ENCODE results near the gene TIGD2. TPM values are rescaled to one million over a fixed set of nuclear protein-coding genes. Genes with fewer than 3 reads are reported as not detected.

Gene TIGD2
- total RNA-seq, 2 experiments from 2014 or later: 5.3 to 5.9 TPM

DNA sequence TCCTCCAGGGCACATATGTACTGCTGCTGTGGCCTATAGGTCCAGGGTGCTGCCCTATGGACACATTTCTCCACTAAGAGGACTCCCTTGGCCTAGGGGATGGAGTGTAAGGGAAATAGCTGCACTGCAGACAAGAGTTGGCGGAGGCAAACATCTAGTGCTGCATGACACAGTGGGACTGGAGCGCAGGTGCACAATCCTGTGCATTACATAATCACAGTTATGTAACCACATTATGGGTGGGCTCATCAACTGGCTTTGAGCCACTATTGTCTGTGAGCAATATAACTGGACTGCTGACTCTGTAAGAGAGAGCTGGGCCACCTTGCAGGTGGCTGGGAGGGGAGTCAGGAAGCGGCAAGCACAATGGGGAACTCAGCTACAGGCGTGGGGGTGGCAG, 3.2 kb upstream of the TIGD2 start:
- POLR2A ChIA-PET: no interaction called here
- Mint-ChIP-seq H3K4me1 (peaks cover 16% of the 10 kb centered on the region), H3K4me3 (no peak overlapping the region), H3K27ac (no peak overlapping the region), H3K27me3 (peaks cover 20% of the 10 kb centered on the region), H3K9me3 (peaks cover 6% of the 10 kb centered on the region), H3K36me3 (peaks cover 11% of the 10 kb centered on the region)
- DNase-seq (no peak), ATAC-seq (ENCODE audit: low read depth) (no peak)

DNA sequence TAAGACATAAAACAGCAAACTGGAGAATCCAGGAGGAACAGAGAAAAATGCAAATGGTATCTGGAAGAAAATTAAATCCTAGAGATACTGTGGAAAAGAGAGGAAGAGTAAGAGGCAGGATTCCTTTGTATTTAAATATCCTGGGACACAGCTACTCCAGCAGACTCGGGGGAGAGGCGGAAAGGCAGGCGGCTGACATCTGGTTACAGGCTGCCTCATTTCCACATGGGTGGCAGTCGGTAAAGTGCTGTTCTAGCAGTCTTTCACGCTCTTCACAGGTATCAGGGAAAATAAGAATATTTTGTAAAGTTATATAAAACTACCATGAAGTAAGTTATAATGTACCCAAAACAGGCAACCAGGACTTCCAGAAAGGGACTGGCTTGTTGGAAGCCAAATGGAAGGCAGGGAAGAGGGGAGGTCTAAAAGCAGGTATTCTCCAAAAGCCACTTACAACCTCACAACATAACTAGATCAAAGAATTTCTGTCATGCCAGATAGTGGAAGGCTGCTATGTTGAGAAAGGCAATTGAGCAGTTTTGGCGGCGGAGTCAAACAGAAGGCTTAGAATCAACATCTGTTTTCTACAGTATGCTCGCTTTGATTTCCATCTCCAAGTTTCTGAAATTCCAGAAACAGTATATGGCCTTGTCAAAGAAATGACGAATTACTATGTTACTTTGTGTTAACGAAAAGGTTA, 1.3 kb upstream of the TIGD2 start:
- Mint-ChIP-seq H3K27ac (no peak overlapping the region), H3K9me3 (peaks cover 6% of the 10 kb centered on the region), H3K36me3 (peaks cover 25% of the 10 kb centered on the region), H3K27me3 (peaks cover 20% of the 10 kb centered on the region), H3K4me3 (peak overlapping the region; percentile 85), H3K4me1 (peaks cover 14% of the 10 kb centered on the region)
- DNase-seq (no peak), ATAC-seq (ENCODE audit: low read depth) (no peak)
- POLR2A ChIA-PET: no interaction called here

DNA sequence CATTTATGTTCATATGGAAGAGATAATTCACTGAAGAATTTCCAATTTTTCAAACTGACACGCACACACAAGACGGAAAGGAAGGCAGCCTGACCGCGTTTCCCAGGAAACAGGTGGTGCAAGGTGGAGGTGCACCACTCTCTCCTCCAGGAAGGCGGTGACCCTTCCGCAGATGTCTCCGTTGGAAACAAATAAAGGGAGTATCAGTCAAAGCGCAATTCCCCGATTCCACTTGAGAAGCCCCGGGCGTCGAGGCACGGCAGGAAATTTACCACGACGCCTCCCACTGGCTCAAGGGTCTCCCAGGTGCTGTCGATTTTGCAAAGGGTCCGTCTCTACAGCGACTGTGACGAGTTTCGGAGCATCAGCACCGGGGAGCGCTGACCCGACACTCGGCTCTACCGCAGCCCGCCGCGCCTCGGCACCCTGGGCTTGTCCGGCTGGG, 770 bp upstream of the TIGD2 start:
- DNase-seq (no peak), ATAC-seq (ENCODE audit: low read depth) (no peak)
- Mint-ChIP-seq H3K9me3 (peaks cover 6% of the 10 kb centered on the region), H3K27me3 (peaks cover 20% of the 10 kb centered on the region), H3K4me3 (peak overlapping the region; percentile 85), H3K27ac (no peak overlapping the region), H3K4me1 (peaks cover 14% of the 10 kb centered on the region), H3K36me3 (peaks cover 28% of the 10 kb centered on the region)
- POLR2A ChIA-PET: no interaction called here

DNA sequence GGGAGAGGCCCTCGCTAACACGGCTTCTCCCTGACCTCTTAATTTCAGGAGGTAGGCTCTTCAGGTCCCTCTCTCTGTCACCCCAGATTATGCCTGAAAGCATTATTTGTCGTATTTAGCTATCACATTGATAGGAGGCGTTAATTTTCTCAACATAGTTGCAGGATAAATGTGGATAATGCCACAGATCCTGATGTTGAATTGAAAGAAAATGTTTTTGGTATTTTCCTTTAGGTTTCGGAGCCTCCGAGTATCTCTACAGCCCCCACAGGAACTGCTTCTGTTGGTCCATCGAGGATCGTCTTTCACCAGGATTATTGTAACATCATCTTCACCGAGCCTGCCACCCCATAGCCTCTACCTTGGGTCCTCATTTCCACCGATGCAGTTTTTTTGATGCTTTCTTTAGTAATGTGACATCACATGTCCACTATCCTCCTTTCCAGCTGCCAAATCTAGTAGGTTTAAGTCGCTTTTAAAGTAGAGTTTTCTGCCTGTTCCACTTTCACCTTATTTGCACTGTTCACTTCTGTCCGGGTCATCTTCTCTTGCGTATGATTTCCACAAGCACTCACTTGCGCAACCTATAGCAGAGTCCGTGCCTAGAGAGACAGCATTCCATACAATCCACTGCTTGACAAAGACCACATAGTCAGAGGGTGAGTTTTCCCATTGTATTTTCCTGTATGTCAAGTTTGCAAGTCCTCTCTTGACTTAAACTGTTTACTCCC, 665 bp downstream of the TIGD2 start:
- DNase-seq: no peak
- ATAC-seq (ENCODE audit: low read depth): no peak
- POLR2A ChIA-PET: interaction anchor here (0.5 kb wide), 1 partner anchor 11 kb away, joined by 4 read pairs; no protein-coding TSS in a partner anchor
- Mint-ChIP-seq H3K9me3 (peaks cover 6% of the 10 kb centered on the region), H3K4me3 (peak overlapping the region; percentile 85), H3K36me3 (peaks cover 28% of the 10 kb centered on the region), H3K27me3 (peaks cover 20% of the 10 kb centered on the region), H3K27ac (peak overlapping the region; percentile 76), H3K4me1 (peaks cover 14% of the 10 kb centered on the region)

DNA sequence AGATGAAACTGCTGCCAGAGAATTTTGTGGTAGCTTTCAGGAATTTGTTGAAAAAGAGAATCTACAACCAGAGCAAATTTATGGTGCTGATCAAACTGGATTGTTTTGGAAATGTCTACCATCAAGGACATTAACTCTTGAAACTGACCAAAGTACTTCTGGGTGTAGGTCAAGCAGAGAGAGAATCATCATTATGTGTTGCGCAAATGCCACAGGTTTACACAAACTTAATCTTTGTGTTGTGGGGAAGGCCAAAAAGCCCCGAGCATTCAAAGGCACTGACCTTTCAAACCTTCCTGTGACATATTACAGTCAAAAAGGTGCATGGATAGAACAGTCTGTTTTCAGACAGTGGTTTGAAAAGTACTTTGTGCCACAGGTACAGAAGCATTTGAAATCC, 2.1 kb downstream of the TIGD2 start:
- Mint-ChIP-seq H3K4me3 (no peak overlapping the region), H3K9me3 (peaks cover 2% of the 10 kb centered on the region), H3K27ac (no peak overlapping the region), H3K36me3 (peaks cover 24% of the 10 kb centered on the region), H3K4me1 (peaks cover 14% of the 10 kb centered on the region), H3K27me3 (peaks cover 20% of the 10 kb centered on the region)
- ATAC-seq (ENCODE audit: low read depth) (no peak), DNase-seq (no peak)
- POLR2A ChIA-PET: no interaction called here

DNA sequence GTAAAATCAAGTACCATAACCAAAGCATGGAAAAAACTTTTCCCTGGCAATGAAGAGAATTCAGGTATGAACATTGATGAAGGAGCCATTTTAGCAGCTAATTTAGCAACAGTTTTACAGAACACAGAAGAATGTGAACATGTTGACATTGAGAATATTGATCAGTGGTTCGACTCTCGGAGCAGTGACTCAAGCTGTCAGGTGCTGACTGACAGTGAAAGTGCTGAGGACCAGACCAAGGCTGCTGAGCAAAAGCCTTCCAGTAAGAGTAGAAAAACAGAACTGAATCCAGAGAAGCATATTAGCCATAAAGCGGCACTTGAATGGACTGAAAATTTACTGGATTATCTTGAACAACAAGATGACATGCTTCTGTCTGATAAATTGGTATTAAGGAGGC, 2.8 kb downstream of the TIGD2 start:
- no peak for ATAC-seq (ENCODE audit: low read depth)
- Mint-ChIP-seq H3K4me1 (peaks cover 14% of the 10 kb centered on the region), H3K9me3 (peaks cover 2% of the 10 kb centered on the region), H3K27me3 (peaks cover 17% of the 10 kb centered on the region), H3K4me3 (no peak overlapping the region), H3K36me3 (peaks cover 24% of the 10 kb centered on the region), H3K27ac (no peak overlapping the region)
- POLR2A ChIA-PET: no interaction called here
- no peak for DNase-seq

DNA sequence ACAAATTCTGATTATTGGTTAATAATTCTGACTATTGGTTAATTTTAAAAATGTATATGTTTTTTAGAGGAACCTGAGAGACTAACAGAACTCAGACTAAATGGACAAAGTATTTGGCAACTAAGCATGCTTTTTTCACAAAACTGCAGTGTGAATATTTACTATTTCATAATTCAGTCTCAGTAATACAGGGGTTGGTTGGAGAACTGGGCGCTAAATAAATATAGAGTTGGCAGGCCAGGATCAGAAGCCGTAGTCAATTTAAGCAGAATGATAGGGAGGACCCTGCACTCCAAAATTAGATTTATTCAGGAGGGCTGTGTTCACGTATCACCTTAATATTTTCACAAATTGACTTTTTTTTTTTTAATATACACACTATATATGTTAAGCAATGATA, 5.8 kb downstream of the TIGD2 start:
- no peak overlapping the region for H3K4me3 Mint-ChIP-seq
- no peak for DNase-seq
- POLR2A ChIA-PET: no interaction called here
- ATAC-seq (ENCODE audit: low read depth): no peak
- no peaks in the 10 kb centered on the region for H3K27me3 Mint-ChIP-seq
- no peak overlapping the region for H3K27ac Mint-ChIP-seq
- peaks cover 2% of the 10 kb centered on the region for H3K9me3 Mint-ChIP-seq
- H3K36me3 Mint-ChIP-seq: peaks cover 24% of the 10 kb centered on the region
- H3K4me1 Mint-ChIP-seq: peaks cover 5% of the 10 kb centered on the region

DNA sequence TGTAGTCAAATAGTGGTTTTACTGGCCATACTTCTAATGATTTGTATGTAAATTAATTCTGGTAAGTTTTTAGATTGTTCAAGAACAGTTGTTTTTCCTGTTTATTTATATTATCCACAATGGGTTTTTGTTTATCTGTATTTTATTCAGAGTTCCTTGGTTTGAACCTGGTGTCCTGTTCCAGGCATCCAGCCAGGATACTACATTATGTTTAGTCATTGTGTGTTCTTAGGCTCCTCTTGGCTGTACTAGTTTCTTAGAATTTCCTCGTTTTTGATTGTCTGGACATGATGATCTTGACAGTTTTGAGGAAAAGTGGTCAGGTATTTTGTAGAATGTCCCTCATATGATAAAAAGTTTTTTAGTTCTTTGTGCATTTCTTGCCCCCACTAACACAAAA, 7.8 kb downstream of the TIGD2 start:
- no peaks in the 10 kb centered on the region for H3K9me3 Mint-ChIP-seq
- POLR2A ChIA-PET: no interaction called here
- H3K36me3 Mint-ChIP-seq: peaks cover 8% of the 10 kb centered on the region
- DNase-seq (no peak), ATAC-seq (ENCODE audit: low read depth) (no peak)
- H3K27ac Mint-ChIP-seq: no peak overlapping the region
- H3K4me3 Mint-ChIP-seq: no peak overlapping the region
- no peaks in the 10 kb centered on the region for H3K4me1 Mint-ChIP-seq
- no peaks in the 10 kb centered on the region for H3K27me3 Mint-ChIP-seq

DNA sequence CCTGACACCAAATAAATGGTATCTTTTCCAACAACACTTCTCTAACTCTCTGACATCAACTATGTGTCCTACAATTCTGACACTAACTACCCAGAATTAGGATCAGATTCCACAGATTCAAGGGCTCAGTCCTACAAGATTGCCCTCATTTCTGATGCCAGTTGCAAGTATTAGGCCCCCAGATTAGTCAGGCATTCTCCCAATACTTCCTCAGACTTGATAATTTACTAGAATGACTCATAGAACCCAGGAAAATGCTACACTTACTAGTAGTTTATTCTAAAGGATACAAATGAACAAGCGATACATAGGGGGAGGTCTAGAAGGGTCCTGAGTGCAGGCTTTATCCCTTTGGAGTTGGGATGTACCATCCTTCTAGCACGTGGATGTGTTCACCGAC, 8.5 kb downstream of the TIGD2 start:
- Mint-ChIP-seq H3K36me3 (peaks cover 5% of the 10 kb centered on the region), H3K4me3 (no peak overlapping the region), H3K27me3 (no peaks in the 10 kb centered on the region), H3K27ac (no peak overlapping the region), H3K9me3 (no peaks in the 10 kb centered on the region), H3K4me1 (no peaks in the 10 kb centered on the region)
- POLR2A ChIA-PET: no interaction called here
- no peak for ATAC-seq (ENCODE audit: low read depth)
- DNase-seq: no peak

DNA sequence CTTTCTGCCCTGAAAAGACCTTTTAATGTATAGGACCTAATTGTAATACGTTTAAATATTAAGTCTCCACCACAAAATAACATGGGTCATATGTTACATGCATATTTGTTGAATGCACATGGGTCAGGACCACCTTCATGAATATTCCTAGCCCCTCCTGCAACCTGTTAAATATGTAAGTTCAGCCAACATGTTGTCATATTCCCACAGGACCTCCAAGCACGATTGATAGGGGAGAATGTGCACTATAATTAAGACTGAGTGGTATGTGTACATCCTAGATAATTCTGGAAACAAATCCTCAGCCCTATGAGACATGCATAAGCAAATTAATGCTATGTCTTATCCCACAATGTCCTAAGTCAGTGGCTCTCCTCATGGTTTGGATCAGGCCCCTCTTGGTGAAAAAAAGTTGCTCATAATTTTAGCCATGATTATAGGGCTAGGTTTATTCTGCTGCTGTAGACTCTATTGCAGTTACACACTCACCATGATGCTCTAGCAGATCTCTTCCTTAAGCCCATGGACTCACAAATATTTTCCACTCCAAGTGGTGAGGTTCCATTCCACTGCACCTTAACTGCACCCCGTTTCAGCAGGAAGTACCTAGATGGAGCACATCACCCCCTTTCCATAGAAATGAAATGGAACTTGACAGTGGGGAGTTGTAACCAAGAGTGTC, 10.2 kb downstream of the TIGD2 start:
- Mint-ChIP-seq H3K36me3 (no peaks in the 10 kb centered on the region), H3K27ac (no peak overlapping the region), H3K9me3 (no peaks in the 10 kb centered on the region), H3K4me3 (no peak overlapping the region), H3K27me3 (no peaks in the 10 kb centered on the region), H3K4me1 (peaks cover 7% of the 10 kb centered on the region)
- POLR2A ChIA-PET: no interaction called here
- DNase-seq (no peak), ATAC-seq (ENCODE audit: low read depth) (no peak)

DNA sequence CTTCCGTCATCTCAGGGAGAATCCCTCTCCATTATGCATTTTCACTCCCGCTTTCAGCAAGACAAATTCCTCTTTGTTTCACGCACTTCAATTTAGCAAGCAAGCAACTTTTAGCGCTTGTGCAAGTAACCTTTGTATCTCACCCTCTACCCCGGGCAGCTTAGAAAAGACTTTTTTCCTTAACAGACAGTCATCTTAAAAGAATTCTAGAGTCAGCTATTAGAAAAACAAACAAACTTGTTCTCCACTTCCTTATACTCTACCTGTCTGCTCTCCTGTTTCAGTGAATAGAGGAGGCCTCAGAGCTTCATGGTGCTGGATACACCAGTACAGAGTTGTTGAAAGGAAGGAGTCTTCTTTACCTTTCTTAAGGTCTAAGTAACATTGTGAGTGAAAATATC, 12.1 kb downstream of the TIGD2 start:
- Mint-ChIP-seq H3K27me3 (peaks cover 2% of the 10 kb centered on the region), H3K36me3 (no peaks in the 10 kb centered on the region)
- POLR2A ChIA-PET: no interaction called here

DNA sequence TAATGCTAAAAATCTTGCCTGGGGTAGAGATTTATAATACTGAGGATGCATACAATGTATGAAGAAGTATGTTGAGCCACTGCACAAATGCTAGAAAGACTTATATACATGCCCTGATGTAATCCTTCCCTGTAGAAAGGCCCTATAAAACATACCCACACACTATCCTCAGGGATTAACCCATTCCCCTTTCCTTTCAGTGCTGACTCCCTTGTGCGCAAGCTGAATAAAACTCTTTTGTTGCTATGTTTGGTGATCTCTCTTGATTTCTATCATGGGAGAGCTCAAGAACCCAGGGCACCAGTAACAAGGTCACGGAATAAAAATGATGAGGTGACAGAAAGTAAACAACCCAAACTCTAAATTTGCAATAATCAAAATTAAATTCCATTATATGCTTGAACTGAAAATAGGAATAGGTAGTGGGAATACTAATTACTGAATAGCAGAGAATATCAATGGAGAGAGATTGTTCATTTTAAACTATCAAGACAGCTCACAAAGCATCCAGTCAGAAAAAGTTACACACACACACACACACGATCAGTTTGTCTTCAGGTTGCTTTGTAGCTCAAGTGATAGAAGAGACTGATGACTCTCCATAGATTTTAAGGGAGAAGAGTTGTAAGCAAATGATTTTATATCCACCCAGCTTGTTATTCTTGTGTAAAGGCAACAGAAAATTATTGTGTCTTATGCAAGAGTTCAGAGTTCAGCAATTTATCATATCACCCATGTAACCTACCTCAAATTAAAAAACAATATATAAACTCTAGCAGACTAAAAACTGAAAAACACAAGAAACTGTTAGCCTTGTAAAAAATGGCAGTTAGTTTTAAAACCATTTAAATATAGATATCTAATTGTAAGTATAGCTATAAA, 14.8 kb downstream of the TIGD2 start:
- H3K36me3 Mint-ChIP-seq: no peaks in the 10 kb centered on the region
- H3K27ac Mint-ChIP-seq: no peak overlapping the region
- no peaks in the 10 kb centered on the region for H3K9me3 Mint-ChIP-seq
- H3K27me3 Mint-ChIP-seq: peaks cover 6% of the 10 kb centered on the region
- no peak overlapping the region for H3K4me3 Mint-ChIP-seq
- peaks cover 7% of the 10 kb centered on the region for H3K4me1 Mint-ChIP-seq
- POLR2A ChIA-PET: no interaction called here
- DNase-seq: no peak
- ATAC-seq (ENCODE audit: low read depth): no peak

More for the DNA sequence above, 12.1 kb downstream of the TIGD2 start:
- no peak for DNase-seq
- H3K4me1 Mint-ChIP-seq: peaks cover 7% of the 10 kb centered on the region
- H3K9me3 Mint-ChIP-seq: no peaks in the 10 kb centered on the region
- no peak overlapping the region for H3K4me3 Mint-ChIP-seq
- no peak overlapping the region for H3K27ac Mint-ChIP-seq
- ATAC-seq (ENCODE audit: low read depth): no peak

DNA sequence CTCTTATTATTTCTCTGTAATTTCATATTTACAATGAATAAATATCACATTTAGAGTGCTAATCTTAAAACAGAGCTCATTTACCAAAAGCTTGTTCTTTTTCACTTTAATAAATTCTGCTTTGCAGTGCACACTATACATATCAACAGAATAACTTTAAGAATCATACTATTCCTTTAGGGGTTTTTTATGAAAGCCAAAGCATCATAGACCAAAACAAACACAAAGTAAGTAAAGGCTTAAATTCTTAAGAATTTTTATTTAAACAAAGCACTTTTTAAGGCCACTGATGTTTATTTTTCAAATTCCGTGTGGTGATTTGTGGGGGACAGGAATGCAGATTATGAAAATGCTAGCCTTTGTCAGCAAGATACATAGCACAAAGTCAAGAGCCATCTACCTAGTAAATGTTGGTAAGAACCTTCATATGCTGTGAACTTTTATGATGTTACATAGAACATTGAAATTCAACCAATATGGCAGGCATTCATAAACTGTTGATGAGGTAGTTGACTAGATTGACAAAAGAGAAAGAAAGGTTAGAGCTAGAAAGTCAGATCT, 17.8 kb downstream of the TIGD2 start:
- Mint-ChIP-seq H3K27me3 (peaks cover 8% of the 10 kb centered on the region), H3K4me3 (no peak overlapping the region)

More for the DNA sequence above, 17.8 kb downstream of the TIGD2 start:
- no peak for ATAC-seq (ENCODE audit: low read depth)
- POLR2A ChIA-PET: no interaction called here
- H3K4me1 Mint-ChIP-seq: peaks cover 7% of the 10 kb centered on the region
- H3K27ac Mint-ChIP-seq: no peak overlapping the region
- no peaks in the 10 kb centered on the region for H3K9me3 Mint-ChIP-seq
- no peak for DNase-seq
- no peaks in the 10 kb centered on the region for H3K36me3 Mint-ChIP-seq
